Limb (tissue), 2 donors: ENCODE measurements around the gene ADAM30.
"Not testable (repeated sequence)": the region's sequence is repeated elsewhere in the genome, so short reads cannot be mapped to it uniquely, and the experiment has no call there.

Experiments used
- DNase-seq, 2 donors: peaks; one replicate each; pipeline ENCODE4 v3.0.0-alpha.2; 2016; ENCODE audit errors: extremely low spot score in 2 of 2

Gene ADAM30

GRCh38 chr1:119874186-119874585, 22.1 kb downstream of the ADAM30 start:
- DNase-seq: no peak

GRCh38 chr1:119873135-119874015, 22.9 kb downstream of the ADAM30 start:
- DNase-seq: peak in 1 of 2 donors; percentile 69

GRCh38 chr1:119871881-119872280, 24.4 kb downstream of the ADAM30 start:
- no peak for DNase-seq

- DNase-seq: peak; percentile 81 to 90
Measured at GRCh38 chr1:119870917-119871596, 25.3 kb downstream of the ADAM30 start.

GRCh38 chr1:119869995-119870394, 26.3 kb downstream of the ADAM30 start:
- DNase-seq: no peak

- DNase-seq: no peak
Measured at GRCh38 chr1:119868176-119868575, 28.1 kb downstream of the ADAM30 start.

- no peak for DNase-seq
Measured at GRCh38 chr1:119866451-119866850, 29.9 kb downstream of the ADAM30 start.

GRCh38 chr1:119865627-119866026, 30.7 kb downstream of the ADAM30 start:
- peak in 1 of 2 donors; percentile 48 for DNase-seq

GRCh38 chr1:119862276-119862675, 34.0 kb downstream of the ADAM30 start:
- no peak for DNase-seq

- no peak for DNase-seq
Measured at GRCh38 chr1:119861547-119861946, 34.8 kb downstream of the ADAM30 start.

GRCh38 chr1:119859647-119860046, 36.7 kb downstream of the ADAM30 start:
- no peak for DNase-seq

GRCh38 chr1:119858556-119859214, 37.6 kb downstream of the ADAM30 start:
- DNase-seq: not testable (repeated sequence)

GRCh38 chr1:119858126-119858525, 38.2 kb downstream of the ADAM30 start:
- DNase-seq: no peak

- no peak for DNase-seq
Measured at GRCh38 chr1:119853155-119853554, 43.2 kb downstream of the ADAM30 start.

GRCh38 chr1:119844206-119844605, 52.1 kb downstream of the ADAM30 start:
- not testable (repeated sequence) for DNase-seq
